Endodermal cell (in vitro differentiated cells): Measurements from ENCODE around the gene SATB1. TPM values are rescaled to one million over a fixed set of nuclear protein-coding genes. Genes with fewer than 3 reads are reported as not detected.

ENCODE experiments used
- DNase-seq: peaks from one replicate; pipeline ENCODE4 v3.0.0-alpha.2; 2017
- H3K27ac ChIP-seq: 2 replicates; pipeline ENCODE4 v1.5.1; 2013; ENCODE audit warnings: mild to moderate bottlenecking, low read depth, low read length, moderate library complexity
- H3K27me3 ChIP-seq: 2 replicates; pipeline ENCODE4 v1.6.1; 2013; ENCODE audit warnings: mild to moderate bottlenecking, low read length, moderate library complexity; ENCODE audit not compliant: insufficient read depth, control insufficient read depth, poor library complexity, severe bottlenecking
- H3K36me3 ChIP-seq: 2 replicates; pipeline ENCODE4 v1.7.0; 2013; ENCODE audit warnings: mild to moderate bottlenecking, low read length, moderate library complexity; ENCODE audit not compliant: control insufficient read depth, insufficient read depth
- H3K4me1 ChIP-seq: one replicate; pipeline ENCODE4 v1.7.0; 2013; ENCODE audit warnings: low read length; ENCODE audit not compliant: control insufficient read depth, insufficient read depth
- H3K4me3 ChIP-seq: 2 replicates; pipeline ENCODE4 v1.5.1; 2013; ENCODE audit warnings: mild to moderate bottlenecking, low read length, moderate library complexity
- H3K9ac ChIP-seq: 2 replicates; pipeline ENCODE4 v1.6.1; 2013; ENCODE audit warnings: mild to moderate bottlenecking, low read length, moderate library complexity; ENCODE audit not compliant: poor library complexity, severe bottlenecking; ENCODE audit errors: extremely low read depth
- H3K9me3 ChIP-seq: 2 replicates; pipeline ENCODE4 v1.6.1; 2013; ENCODE audit warnings: mild to moderate bottlenecking, low read length, moderate library complexity; ENCODE audit not compliant: control insufficient read depth
- H3K27ac Mint-ChIP-seq: 2 replicates; pipeline ENCODE4 v1.8.0; 2020; ENCODE audit warnings: mixed read lengths
- H3K27me3 Mint-ChIP-seq: 2 replicates; pipeline ENCODE4 v1.8.0; 2021; ENCODE audit warnings: mild to moderate bottlenecking, mixed read lengths; ENCODE audit not compliant: insufficient read depth
- H3K36me3 Mint-ChIP-seq: 2 replicates; pipeline ENCODE4 v1.8.0; 2020; ENCODE audit warnings: low read depth, mixed read lengths
- H3K4me1 Mint-ChIP-seq: 2 replicates; pipeline ENCODE4 v1.8.0; 2020; ENCODE audit warnings: mixed read lengths
- H3K4me3 Mint-ChIP-seq: 2 replicates; pipeline ENCODE4 v1.8.0; 2020; ENCODE audit warnings: mild to moderate bottlenecking, moderate library complexity, mixed read lengths
- H3K9me3 Mint-ChIP-seq: 2 replicates; pipeline ENCODE4 v1.8.0; 2020; ENCODE audit warnings: mild to moderate bottlenecking, mixed read lengths
- CTCF ChIP-seq: fragments of 200-600 bp; sonication (generic); conservative IDR thresholded peaks from 2 replicates; pipeline ENCODE4 v1.5.0; 2021; ENCODE audit warnings: antibody characterized with exemption, mild to moderate bottlenecking
- WGBS, 2 experiments: methylation state at CpG; one replicate each; pipeline versions ENCODE4 v1.1.5 to v1.1.7; 2013; ENCODE audit warnings: missing lambda C conversion rate in 2 of 2, mixed read lengths in 1 of 2; ENCODE audit not compliant: insufficient coverage in 1 of 2, insufficient read length in 1 of 2; 5-methylcytosine and 5-hydroxymethylcytosine counted together
- total RNA-seq, 2 donors: library from RNA; stranded (reverse); fragmentation: NEBNext Ultra II Directional in 1 of 2; extraction: Animal tissue kit (Norgen Biotek cat#: 25700) in 1 of 2; gene quantifications; 2 replicates in 1 of 2; 3 replicates in 1 of 2; pipeline ENCODE4 v1.2.1, GENCODE V29; 2021

The SATB1 gene
- total RNA-seq, 2 donors from 2014 or later = 31.5 to 38.6 TPM

GRCh38 chr3:18436213-18436612 is 11.1 kb upstream of the SATB1 start:
- Mint-ChIP-seq H3K27ac (no peak overlapping the region), H3K4me3 (no peak overlapping the region), H3K36me3 (no peaks in the 10 kb centered on the region), H3K4me1 (peaks cover 3% of the 10 kb centered on the region), H3K27me3 (peaks cover 28% of the 10 kb centered on the region), H3K9me3 (no peaks in the 10 kb centered on the region)
- no peak overlapping the region for H3K4me3 ChIP-seq
- TF ChIP-seq CTCF = no peak
- WGBS, 2 experiments = 88 to 100% methylated on average over 1 to 2 of the region's 2 CpGs
- no peaks in the 10 kb centered on the region for H3K9me3 ChIP-seq
- no peak overlapping the region for H3K9ac ChIP-seq
- no peak overlapping the region for H3K27ac ChIP-seq
- no peak for DNase-seq
- H3K36me3 ChIP-seq = no peaks in the 10 kb centered on the region
- no peaks in the 10 kb centered on the region for H3K4me1 ChIP-seq
- peaks cover 22% of the 10 kb centered on the region for H3K27me3 ChIP-seq

DNA sequence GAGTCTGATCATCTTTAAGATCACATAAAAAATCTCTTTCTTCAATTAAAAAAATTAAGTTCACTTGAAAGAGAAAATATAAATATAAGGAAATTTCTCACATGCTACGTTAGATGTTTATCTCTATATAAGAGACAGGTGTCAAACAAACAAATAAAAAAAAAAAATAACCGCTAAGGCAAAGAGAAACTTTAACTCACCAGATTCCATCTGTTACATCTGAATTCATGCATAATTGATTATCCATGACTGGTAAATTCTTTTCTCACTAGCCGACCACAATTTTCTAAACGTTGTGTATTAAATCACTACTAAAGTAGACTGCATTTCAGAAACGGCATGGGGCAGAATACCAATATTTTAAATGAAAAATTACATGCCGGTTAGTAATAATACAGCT is 9.6 kb upstream of the SATB1 start:
- Histone ChIP-seq H3K4me1 (no peaks in the 10 kb centered on the region), H3K27ac (no peak overlapping the region), H3K36me3 (no peaks in the 10 kb centered on the region), H3K9ac (no peak overlapping the region), H3K27me3 (peaks cover 7% of the 10 kb centered on the region), H3K9me3 (no peaks in the 10 kb centered on the region), H3K4me3 (no peak overlapping the region)
- Mint-ChIP-seq H3K27ac (no peak overlapping the region), H3K36me3 (no peaks in the 10 kb centered on the region), H3K9me3 (no peaks in the 10 kb centered on the region), H3K4me3 (no peak overlapping the region), H3K27me3 (peaks cover 13% of the 10 kb centered on the region), H3K4me1 (peaks cover 3% of the 10 kb centered on the region)
- no peak for TF ChIP-seq CTCF
- no peak for DNase-seq
- WGBS, 2 experiments = 96 to 100% methylated on average over 1 to 6 of the region's 6 CpGs

- Mint-ChIP-seq H3K27ac (no peak overlapping the region), H3K36me3 (no peaks in the 10 kb centered on the region), H3K9me3 (no peaks in the 10 kb centered on the region), H3K4me1 (peaks cover 3% of the 10 kb centered on the region), H3K4me3 (no peak overlapping the region), H3K27me3 (peaks cover 4% of the 10 kb centered on the region)
- H3K36me3 ChIP-seq = no peaks in the 10 kb centered on the region
- H3K9me3 ChIP-seq = no peaks in the 10 kb centered on the region
- H3K27me3 ChIP-seq = no peaks in the 10 kb centered on the region
- no peak overlapping the region for H3K4me3 ChIP-seq
- no peak overlapping the region for H3K9ac ChIP-seq
- no peak overlapping the region for H3K27ac ChIP-seq
- WGBS, 2 experiments = 94 to 100% methylated on average over 1 of the region's 1 CpG
- no peaks in the 10 kb centered on the region for H3K4me1 ChIP-seq
- no peak for DNase-seq
- no peak for TF ChIP-seq CTCF
Measured at GRCh38 chr3:18432752-18433151, 7.6 kb upstream of the SATB1 start.
